GM23338 (cell line): Measurements from ENCODE around the gene ZKSCAN4. TPM values are rescaled to one million over a fixed set of nuclear protein-coding genes. Genes with fewer than 3 reads are reported as not detected.

Experiments
- ATAC-seq: fragments of 200-7000 bp; cut with Tn5 transposase; 3 replicates; pipeline ENCODE4 v1.9.1; 2020
- DNase-seq: peaks from one replicate; pipeline ENCODE4 v3.0.0-alpha.2; 2015; ENCODE audit warnings: low spot score
- H2AFZ ChIP-seq: fragments of 200-600 bp; sonication (generic); 2 replicates; pipeline ENCODE4 v1.8.0; 2016; ENCODE audit warnings: antibody characterized with exemption, mild to moderate bottlenecking, moderate library complexity
- H3F3A ChIP-seq: fragments of 200-600 bp; sonication (generic); replicated peaks from 2 replicates; pipeline ENCODE4 v1.8.0; 2017; ENCODE audit warnings: antibody characterized with exemption, mixed run types, low read depth
- H3K27ac ChIP-seq: fragments of 200-600 bp; sonication (generic); 2 replicates; pipeline ENCODE4 v1.6.1; 2016; ENCODE audit warnings: low read depth
- H3K27me3 ChIP-seq: fragments of 200-600 bp; sonication (generic); 2 replicates; pipeline ENCODE4 v1.8.0; 2016; ENCODE audit warnings: mild to moderate bottlenecking, mixed run types, moderate library complexity; ENCODE audit not compliant: insufficient read depth
- H3K36me3 ChIP-seq: fragments of 200-600 bp; sonication (generic); 2 replicates; pipeline ENCODE4 v1.8.0; 2016; ENCODE audit warnings: mild to moderate bottlenecking; ENCODE audit not compliant: insufficient read depth
- H3K4me1 ChIP-seq: fragments of 200-600 bp; sonication (generic); 2 replicates; pipeline ENCODE4 v1.8.0; 2016; ENCODE audit warnings: mild to moderate bottlenecking, moderate library complexity; ENCODE audit not compliant: insufficient read depth
- H3K4me2 ChIP-seq: fragments of 200-600 bp; sonication (generic); 2 replicates; pipeline ENCODE4 v1.7.1; 2017; ENCODE audit warnings: mixed run types
- H3K4me3 ChIP-seq: fragments of 200-600 bp; sonication (generic); 2 replicates; pipeline ENCODE4 v1.6.1; 2016; ENCODE audit warnings: mixed run types
- H3K79me2 ChIP-seq: fragments of 200-600 bp; sonication (generic); replicated peaks from 2 replicates; pipeline ENCODE4 v1.8.0; 2017; ENCODE audit warnings: mild to moderate bottlenecking; ENCODE audit not compliant: insufficient read depth
- H3K9me2 ChIP-seq: fragments of 200-600 bp; sonication (generic); 2 replicates; pipeline ENCODE4 v1.8.0; 2017; ENCODE audit not compliant: insufficient read depth
- H4K20me1 ChIP-seq: fragments of 200-600 bp; sonication (generic); replicated peaks from 2 replicates; pipeline ENCODE4 v1.8.0; 2017; ENCODE audit warnings: mild to moderate bottlenecking; ENCODE audit not compliant: insufficient read depth
- H3K27ac Mint-ChIP-seq: 2 replicates; pipeline ENCODE4 v1.8.0; 2020; ENCODE audit warnings: inconsistent platforms, mild to moderate bottlenecking, moderate library complexity, mixed read lengths
- H3K27me3 Mint-ChIP-seq: 3 replicates; pipeline ENCODE4 v1.8.0; 2022; ENCODE audit warnings: low read depth, mild to moderate bottlenecking, moderate library complexity, mixed read lengths, inconsistent platforms; ENCODE audit not compliant: insufficient read depth, poor library complexity
- H3K36me3 Mint-ChIP-seq: 3 replicates; pipeline ENCODE4 v1.8.0; 2021; ENCODE audit warnings: low read depth, mild to moderate bottlenecking, inconsistent platforms, moderate library complexity, mixed read lengths
- H3K4me1 Mint-ChIP-seq: 3 replicates; pipeline ENCODE4 v1.8.0; 2020; ENCODE audit warnings: mild to moderate bottlenecking, inconsistent platforms, mixed read lengths
- H3K4me3 Mint-ChIP-seq: 3 replicates; pipeline ENCODE4 v1.8.0; 2021; ENCODE audit warnings: moderate library complexity, mild to moderate bottlenecking, inconsistent platforms, mixed read lengths
- H3K9me3 Mint-ChIP-seq: 3 replicates; pipeline ENCODE4 v1.8.0; 2020; ENCODE audit warnings: moderate library complexity, mild to moderate bottlenecking, inconsistent platforms, mixed read lengths
- CREB1 ChIP-seq: fragments of 250-450 bp; sonication (Bioruptor Pico); IDR thresholded peaks from 2 replicates; pipeline ENCODE4 v1.5.0; 2020; ENCODE audit warnings: low read depth, mild to moderate bottlenecking, moderate library complexity
- ETS1 ChIP-seq: IDR thresholded peaks from 2 replicates; pipeline ENCODE4 v1.6.1; 2016; ENCODE audit warnings: antibody characterized with exemption
- EZH2 ChIP-seq: fragments of 200-600 bp; sonication (generic); IDR thresholded peaks from one replicate; pipeline ENCODE4 v1.8.0; 2017; ENCODE audit warnings: antibody characterized with exemption, mild to moderate bottlenecking, low read depth; ENCODE audit not compliant: unreplicated experiment
- EZH2phosphoT487 ChIP-seq: fragments of 200-600 bp; sonication (generic); IDR thresholded peaks from one replicate; pipeline ENCODE4 v1.8.1; 2018; ENCODE audit warnings: antibody characterized with exemption; ENCODE audit not compliant: unreplicated experiment
- JUNB ChIP-seq: IDR thresholded peaks from one replicate; pipeline ENCODE4 v1.6.1; 2016; ENCODE audit warnings: antibody characterized with exemption; ENCODE audit not compliant: unreplicated experiment
- NANOG ChIP-seq: IDR thresholded peaks from 2 replicates; pipeline ENCODE4 v1.6.1; 2016; ENCODE audit warnings: antibody characterized with exemption, borderline replicate concordance
- POLR2AphosphoS5 ChIP-seq: IDR thresholded peaks from 2 replicates; pipeline ENCODE4 v1.6.1; 2016; ENCODE audit warnings: antibody characterized with exemption, low read depth
- REST ChIP-seq: IDR thresholded peaks from one replicate; pipeline ENCODE4 v1.6.1; 2018; ENCODE audit warnings: antibody characterized with exemption; ENCODE audit not compliant: unreplicated experiment
- ZNF114 ChIP-seq: fragments of 250-450 bp; sonication (Bioruptor Pico); IDR thresholded peaks from 2 replicates; pipeline ENCODE4 v1.5.0; 2020; ENCODE audit warnings: mild to moderate bottlenecking, moderate library complexity
- ZNF331 ChIP-seq: fragments of 250-450 bp; sonication (Bioruptor Pico); IDR thresholded peaks from 2 replicates; pipeline ENCODE4 v1.5.0; 2020; ENCODE audit warnings: low read depth, mild to moderate bottlenecking, moderate library complexity
- polyA plus RNA-seq: library from polyadenylated mRNA; unstranded; fragments of >200 nt; fragmentation: Nextera tagmentation; extraction: Ambion mirVana; gene quantifications from 2 replicates; pipeline ENCODE4 v1.2.1, GENCODE V29; 2016
- total RNA-seq: library from RNA; depleted of rRNA; stranded (reverse); fragments of >200 nt; shearing (Covaris generic); gene quantifications from 2 replicates; pipeline ENCODE4 v1.2.3, GENCODE V29; 2014
- TF ChIP-seq, protein P1 (sequence below): fragments of 250-450 bp; sonication (Bioruptor Pico); IDR thresholded peaks from 2 replicates; pipeline ENCODE4 v1.5.0; 2020; ENCODE audit warnings: mild to moderate bottlenecking, moderate library complexity

The ZKSCAN4 gene
- total and polyA plus RNA-seq, 2 experiments from 2014 or later = 2.8 to 5.9 TPM

DNA sequence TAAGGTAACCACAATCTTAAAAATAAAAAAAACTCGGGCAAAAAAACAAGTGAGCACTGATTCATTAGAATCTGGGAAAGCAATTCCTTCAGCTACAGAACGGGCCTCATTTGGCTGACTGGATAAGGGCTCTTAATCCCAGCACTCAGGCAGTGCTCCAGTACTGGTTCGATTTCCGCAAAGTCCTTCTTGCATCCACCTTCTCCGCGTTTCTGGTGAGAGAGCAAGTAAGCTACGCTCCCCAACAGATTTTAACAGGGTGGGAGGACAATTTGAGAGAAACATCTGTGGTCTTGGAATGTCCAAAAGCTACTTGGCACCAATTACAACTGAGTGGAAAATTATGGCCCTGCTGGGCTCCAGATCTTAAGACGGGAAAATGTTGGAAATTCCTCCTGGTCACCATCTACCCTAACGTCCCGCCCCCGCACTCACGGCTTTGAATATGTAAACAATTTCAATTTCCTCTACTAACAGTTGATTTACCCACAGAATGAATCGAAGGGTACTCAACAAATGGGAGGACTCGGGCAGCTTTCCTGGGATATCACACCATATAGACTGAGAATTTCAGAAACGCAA lies 45.0 kb downstream of the ZKSCAN4 start (continued):
- TF ChIP-seq CREB1 (CRISPR knock-in tag) (no peak), ETS1 (no peak), ZNF114 (CRISPR knock-in tag) (no peak), ZNF331 (CRISPR knock-in tag) (no peak), NANOG (no peak)
- TF ChIP-seq, protein P1, sequence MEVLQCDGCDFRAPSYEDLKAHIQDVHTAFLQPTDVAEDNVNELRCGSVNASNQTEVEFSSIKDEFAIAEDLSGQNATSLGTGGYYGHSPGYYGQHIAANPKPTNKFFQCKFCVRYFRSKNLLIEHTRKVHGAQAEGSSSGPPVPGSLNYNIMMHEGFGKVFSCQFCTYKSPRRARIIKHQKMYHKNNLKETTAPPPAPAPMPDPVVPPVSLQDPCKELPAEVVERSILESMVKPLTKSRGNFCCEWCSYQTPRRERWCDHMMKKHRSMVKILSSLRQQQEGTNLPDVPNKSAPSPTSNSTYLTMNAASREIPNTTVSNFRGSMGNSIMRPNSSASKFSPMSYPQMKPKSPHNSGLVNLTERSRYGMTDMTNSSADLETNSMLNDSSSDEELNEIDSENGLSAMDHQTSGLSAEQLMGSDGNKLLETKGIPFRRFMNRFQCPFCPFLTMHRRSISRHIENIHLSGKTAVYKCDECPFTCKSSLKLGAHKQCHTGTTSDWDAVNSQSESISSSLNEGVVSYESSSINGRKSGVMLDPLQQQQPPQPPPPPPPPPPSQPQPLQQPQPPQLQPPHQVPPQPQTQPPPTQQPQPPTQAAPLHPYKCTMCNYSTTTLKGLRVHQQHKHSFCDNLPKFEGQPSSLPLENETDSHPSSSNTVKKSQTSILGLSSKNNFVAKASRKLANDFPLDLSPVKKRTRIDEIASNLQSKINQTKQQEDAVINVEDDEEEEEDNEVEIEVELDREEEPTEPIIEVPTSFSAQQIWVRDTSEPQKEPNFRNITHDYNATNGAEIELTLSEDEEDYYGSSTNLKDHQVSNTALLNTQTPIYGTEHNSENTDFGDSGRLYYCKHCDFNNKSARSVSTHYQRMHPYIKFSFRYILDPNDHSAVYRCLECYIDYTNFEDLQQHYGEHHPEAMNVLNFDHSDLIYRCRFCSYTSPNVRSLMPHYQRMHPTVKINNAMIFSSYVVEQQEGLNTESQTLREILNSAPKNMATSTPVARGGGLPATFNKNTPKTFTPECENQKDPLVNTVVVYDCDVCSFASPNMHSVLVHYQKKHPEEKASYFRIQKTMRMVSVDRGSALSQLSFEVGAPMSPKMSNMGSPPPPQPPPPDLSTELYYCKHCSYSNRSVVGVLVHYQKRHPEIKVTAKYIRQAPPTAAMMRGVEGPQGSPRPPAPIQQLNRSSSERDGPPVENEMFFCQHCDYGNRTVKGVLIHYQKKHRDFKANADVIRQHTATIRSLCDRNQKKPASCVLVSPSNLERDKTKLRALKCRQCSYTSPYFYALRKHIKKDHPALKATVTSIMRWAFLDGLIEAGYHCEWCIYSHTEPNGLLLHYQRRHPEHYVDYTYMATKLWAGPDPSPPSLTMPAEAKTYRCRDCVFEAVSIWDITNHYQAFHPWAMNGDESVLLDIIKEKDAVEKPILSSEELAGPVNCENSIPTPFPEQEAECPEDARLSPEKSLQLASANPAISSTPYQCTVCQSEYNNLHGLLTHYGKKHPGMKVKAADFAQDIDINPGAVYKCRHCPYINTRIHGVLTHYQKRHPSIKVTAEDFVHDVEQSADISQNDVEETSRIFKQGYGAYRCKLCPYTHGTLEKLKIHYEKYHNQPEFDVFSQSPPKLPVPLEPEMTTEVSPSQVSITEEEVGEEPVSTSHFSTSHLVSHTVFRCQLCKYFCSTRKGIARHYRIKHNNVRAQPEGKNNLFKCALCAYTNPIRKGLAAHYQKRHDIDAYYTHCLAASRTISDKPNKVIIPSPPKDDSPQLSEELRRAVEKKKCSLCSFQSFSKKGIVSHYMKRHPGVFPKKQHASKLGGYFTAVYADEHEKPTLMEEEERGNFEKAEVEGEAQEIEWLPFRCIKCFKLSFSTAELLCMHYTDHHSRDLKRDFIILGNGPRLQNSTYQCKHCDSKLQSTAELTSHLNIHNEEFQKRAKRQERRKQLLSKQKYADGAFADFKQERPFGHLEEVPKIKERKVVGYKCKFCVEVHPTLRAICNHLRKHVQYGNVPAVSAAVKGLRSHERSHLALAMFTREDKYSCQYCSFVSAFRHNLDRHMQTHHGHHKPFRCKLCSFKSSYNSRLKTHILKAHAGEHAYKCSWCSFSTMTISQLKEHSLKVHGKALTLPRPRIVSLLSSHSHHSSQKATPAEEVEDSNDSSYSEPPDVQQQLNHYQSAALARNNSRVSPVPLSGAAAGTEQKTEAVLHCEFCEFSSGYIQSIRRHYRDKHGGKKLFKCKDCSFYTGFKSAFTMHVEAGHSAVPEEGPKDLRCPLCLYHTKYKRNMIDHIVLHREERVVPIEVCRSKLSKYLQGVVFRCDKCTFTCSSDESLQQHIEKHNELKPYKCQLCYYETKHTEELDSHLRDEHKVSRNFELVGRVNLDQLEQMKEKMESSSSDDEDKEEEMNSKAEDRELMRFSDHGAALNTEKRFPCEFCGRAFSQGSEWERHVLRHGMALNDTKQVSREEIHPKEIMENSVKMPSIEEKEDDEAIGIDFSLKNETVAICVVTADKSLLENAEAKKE (CRISPR knock-in tag) = no peak

DNA sequence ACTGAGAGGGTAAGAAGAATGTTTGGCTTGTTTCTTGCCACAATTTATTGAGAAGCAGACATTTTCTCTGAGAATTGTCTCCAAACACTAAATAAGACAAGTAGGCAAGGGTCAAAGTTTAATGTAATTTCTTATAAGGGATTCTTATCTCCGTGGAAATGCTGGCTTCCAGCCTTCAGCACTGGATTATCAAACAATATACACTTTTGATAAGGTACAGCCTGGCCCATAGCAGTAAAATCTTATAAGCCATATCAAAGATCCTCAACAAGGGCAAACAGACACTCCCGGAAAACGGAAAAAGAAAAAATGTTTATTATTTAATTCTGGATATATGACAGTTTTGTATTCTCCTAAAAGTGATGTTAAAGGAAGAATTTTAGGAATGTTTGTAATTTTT lies 45.5 kb downstream of the ZKSCAN4 start:
- ATAC-seq (no peak), DNase-seq (no peak)
- no peaks in the 10 kb centered on the region for H3F3A ChIP-seq
- H3K4me1 ChIP-seq = peaks cover 9% of the 10 kb centered on the region
- H2AFZ ChIP-seq = no peak overlapping the region
- peaks cover 95% of the 10 kb centered on the region for H3K27me3 ChIP-seq
- Mint-ChIP-seq H3K27ac (no peak overlapping the region), H3K27me3 (peaks cover 69% of the 10 kb centered on the region), H3K4me3 (peak overlapping the region; percentile 85), H3K4me1 (peaks cover 7% of the 10 kb centered on the region; the same call in 2 of the 3 replicates), H3K9me3 (no peaks in the 10 kb centered on the region), H3K36me3 (no peaks in the 10 kb centered on the region)
- peak overlapping the region; percentile 90 for H3K4me2 ChIP-seq
- no peaks in the 10 kb centered on the region for H3K36me3 ChIP-seq
- no peaks in the 10 kb centered on the region for H3K9me2 ChIP-seq
- no peak for TF ChIP-seq POLR2AphosphoS5
- TF ChIP-seq ZNF114 (CRISPR knock-in tag) = no peak
- TF ChIP-seq EZH2phosphoT487 = no peak
- no peak for TF ChIP-seq REST
- no peak for TF ChIP-seq ETS1
- TF ChIP-seq ZNF331 (CRISPR knock-in tag) = no peak
- no peak for TF ChIP-seq CREB1 (CRISPR knock-in tag)
- no peak for TF ChIP-seq JUNB
- no peak for TF ChIP-seq EZH2
- no peak for TF ChIP-seq NANOG
- H3K27ac ChIP-seq = no peak overlapping the region
- H3K79me2 ChIP-seq = no peaks in the 10 kb centered on the region
- H4K20me1 ChIP-seq = peaks cover 5% of the 10 kb centered on the region; the same call in 1 of the 2 replicates
- H3K4me3 ChIP-seq = peak overlapping the region; percentile 67
